Keratinocyte (primary cell): ENCODE results near the gene CHAF1A. TPM values are rescaled to one million over a fixed set of nuclear protein-coding genes. Genes with fewer than 3 reads are reported as not detected.
A peak's percentile ranks its signal among the peaks of the same experiment; 100 is the strongest.

Experiments
- DNase-seq: peaks from one replicate; pipeline ENCODE4 v3.0.0-alpha.2; 2011; ENCODE audit warnings: low read depth, missing footprints, low spot score
- FAIRE-seq: peaks from 2 replicates; lab custom pipeline; 2011; peaks lifted over from hg19 to GRCh38; lab: Jason Lieb, UNC
- H2AFZ ChIP-seq: 2 replicates; pipeline ENCODE4 v1.6.0; 2012; ENCODE audit warnings: low read length, control low read depth, inconsistent platforms; ENCODE audit not compliant: control insufficient read depth
- H3K27ac ChIP-seq: 2 replicates; pipeline ENCODE4 v1.5.1; 2011; ENCODE audit warnings: low read length; ENCODE audit not compliant: control insufficient read depth, insufficient read depth
- H3K27me3 ChIP-seq: 3 replicates; pipeline ENCODE4 v1.6.0; 2011; ENCODE audit warnings: low read length; ENCODE audit not compliant: control insufficient read depth, insufficient read depth; ENCODE audit errors: extremely low read depth
- H3K36me3 ChIP-seq, 2 experiments: 2 replicates in 1 of 2; 3 replicates in 1 of 2; pipeline ENCODE4 v1.5.1; 2011; ENCODE audit warnings: low read length in 2 of 2, mild to moderate bottlenecking in 1 of 2; ENCODE audit not compliant: control insufficient read depth in 2 of 2, insufficient read depth in 2 of 2; ENCODE audit errors: extremely low read depth in 1 of 2
- H3K4me1 ChIP-seq: 3 replicates; pipeline ENCODE4 v1.5.1; 2011; ENCODE audit warnings: low read length; ENCODE audit not compliant: control insufficient read depth, insufficient read depth; ENCODE audit errors: extremely low read depth
- H3K4me2 ChIP-seq: 3 replicates; pipeline ENCODE4 v1.6.0; 2011; ENCODE audit warnings: low read depth, low read length; ENCODE audit not compliant: control insufficient read depth, insufficient read depth; ENCODE audit errors: extremely low read depth
- H3K4me3 ChIP-seq, 3 experiments: fragments of 200-600 bp in 1 of 3; sonication (generic) in 1 of 3; 2 replicates in 2 of 3; 3 replicates in 1 of 3; pipeline ENCODE4 v1.5.1; 2011 to 2016; ENCODE audit warnings: low read length in 3 of 3, mild to moderate bottlenecking in 3 of 3, control low read depth in 2 of 3, inconsistent platforms in 1 of 3, low read depth in 1 of 3, mixed read lengths in 1 of 3, mixed run types in 1 of 3, moderate library complexity in 1 of 3; ENCODE audit not compliant: control insufficient read depth in 2 of 3, insufficient read depth in 2 of 3; ENCODE audit errors: extremely low read depth in 1 of 3
- H3K79me2 ChIP-seq: 2 replicates; pipeline ENCODE4 v1.6.0; 2012; ENCODE audit warnings: low read length; ENCODE audit not compliant: control insufficient read depth, insufficient read depth
- H3K9ac ChIP-seq: 3 replicates; pipeline ENCODE4 v1.6.0; 2011; ENCODE audit warnings: low read length; ENCODE audit not compliant: control insufficient read depth, insufficient read depth; ENCODE audit errors: extremely low read depth
- H3K9me1 ChIP-seq: 3 replicates; pipeline ENCODE4 v1.6.0; 2011; ENCODE audit warnings: low read length; ENCODE audit not compliant: control insufficient read depth, insufficient read depth; ENCODE audit errors: extremely low read depth
- H3K9me3 ChIP-seq: 2 replicates; pipeline ENCODE4 v1.5.1; 2012; ENCODE audit warnings: low read depth, low read length; ENCODE audit not compliant: control insufficient read depth
- H4K20me1 ChIP-seq: 3 replicates; pipeline ENCODE4 v1.6.0; 2011; ENCODE audit warnings: low read length; ENCODE audit not compliant: control insufficient read depth, insufficient read depth; ENCODE audit errors: extremely low read depth
- CTCF ChIP-seq, 3 experiments: IDR thresholded peaks in 1 of 3; conservative IDR thresholded peaks in 1 of 3; optimal IDR thresholded peaks in 1 of 3; 2 replicates in 2 of 3; 3 replicates in 1 of 3; pipeline versions ENCODE3 to v1.5.1; 2011; ENCODE audit warnings: low read length in 3 of 3, mild to moderate bottlenecking in 3 of 3, moderate library complexity in 2 of 3, control low read depth in 1 of 3, inconsistent platforms in 1 of 3; ENCODE audit not compliant: insufficient read depth in 2 of 3; ENCODE audit errors: extremely low read depth in 1 of 3
- EZH2 ChIP-seq: IDR thresholded peaks from one replicate; pipeline ENCODE4 v1.6.1; 2012; ENCODE audit warnings: inconsistent platforms, mild to moderate bottlenecking, low read length, moderate library complexity
- dilution Hi-C: fragments of 300-500 bp; cut with MboI; formaldehyde crosslinking; loops from one replicate; pipeline ENCODE4 v1.7.0; 2020; ENCODE audit warnings: low sequenced_read_pairs; ENCODE audit not compliant: extremely low pct_ligation_motif_present
- polyA plus RNA-seq, 5 experiments: library from polyadenylated mRNA; depleted of rRNA in 3 of 5; stranded (reverse) in 3 of 5; stranded (forward) in 1 of 5; unstranded in 1 of 5; fragments of >200 nt; gene quantifications; 1 replicate in 1 of 5; 2 replicates in 3 of 5; 3 replicates in 1 of 5; pipeline versions ENCODE4 v1.2.1 to v1.2.3, GENCODE V29; 2011 to 2012; ENCODE audit warnings: missing spikeins in 2 of 5, low read depth in 1 of 5, low replicate concordance in 1 of 5

CHAF1A gene
- polyA plus RNA-seq, 1 donor (not counting 4 experiments of a cell fraction or from before 2014, with no cell fraction given) = 10.6 TPM

GRCh38 chr19:4389064-4389375 lies 13.4 kb upstream of the CHAF1A start:
- H3K4me1 ChIP-seq = peaks cover 34% of the 10 kb centered on the region
- peaks cover 2% of the 10 kb centered on the region for H3K9me1 ChIP-seq
- no peak overlapping the region for H3K4me3 ChIP-seq
- no peak overlapping the region for H2AFZ ChIP-seq
- TF ChIP-seq EZH2 = no peak
- no peak for TF ChIP-seq CTCF (optimal IDR thresholded peaks at IDR 0.05 in 1 of 3, IDR thresholded peaks at IDR 0.05 in 1 of 3, conservative IDR thresholded peaks at IDR 0.05 in 1 of 3; ENCODE audit: extremely low read depth in 1 of 3, insufficient read depth in 2 of 3, low read length in 3 of 3)
- no peak overlapping the region for H3K27ac ChIP-seq
- H3K79me2 ChIP-seq = peaks cover 95% of the 10 kb centered on the region
- peaks cover 13% of the 10 kb centered on the region for H4K20me1 ChIP-seq
- peaks cover 6 to 12% of the 10 kb centered on the region in 2 experiments for H3K36me3 ChIP-seq
- H3K27me3 ChIP-seq = no peaks in the 10 kb centered on the region
- DNase-seq (no peak), FAIRE-seq (no peak)
- dilution Hi-C loops = no loop called here
- H3K9me3 ChIP-seq = no peaks in the 10 kb centered on the region
- no peak overlapping the region for H3K4me2 ChIP-seq
- H3K9ac ChIP-seq = no peak overlapping the region

GRCh38 chr19:4389511-4390016 lies 12.9 kb upstream of the CHAF1A start:
- Histone ChIP-seq H3K4me2 (no peak overlapping the region), H3K36me3 (peaks cover 8 to 10% of the 10 kb centered on the region in 2 experiments), H3K27ac (no peak overlapping the region), H3K4me3 (no peak overlapping the region), H3K9me1 (no peaks in the 10 kb centered on the region), H2AFZ (no peak overlapping the region), H3K4me1 (peaks cover 34% of the 10 kb centered on the region), H3K9ac (peak overlapping the region; percentile 48), H3K9me3 (no peaks in the 10 kb centered on the region), H4K20me1 (peaks cover 13% of the 10 kb centered on the region), H3K79me2 (peaks cover 95% of the 10 kb centered on the region), H3K27me3 (no peaks in the 10 kb centered on the region)
- no peak for FAIRE-seq
- TF ChIP-seq EZH2 (no peak), CTCF (optimal IDR thresholded peaks at IDR 0.05 in 1 of 3, IDR thresholded peaks at IDR 0.05 in 1 of 3, conservative IDR thresholded peaks at IDR 0.05 in 1 of 3; ENCODE audit: extremely low read depth in 1 of 3, insufficient read depth in 2 of 3, low read length in 3 of 3) (no peak)
- dilution Hi-C loops = no loop called here
- DNase-seq = no peak
